Mesendoderm (in vitro differentiated cells): ENCODE measurements around the gene JUNB.

Experiments
- DNase-seq: peaks from one replicate; pipeline ENCODE4 v3.0.0; 2013
- H2AK5ac ChIP-seq: 2 replicates; pipeline ENCODE4 v1.6.1; 2013; ENCODE audit warnings: low read length, inconsistent platforms
- H2BK120ac ChIP-seq: 2 replicates; pipeline ENCODE4 v1.6.1; 2013; ENCODE audit warnings: low read depth, mild to moderate bottlenecking, low read length, moderate library complexity, mixed read lengths
- H2BK15ac ChIP-seq: replicated peaks from 2 replicates; pipeline ENCODE4 v1.6.1; 2013; ENCODE audit warnings: low read depth, mild to moderate bottlenecking, moderate library complexity
- H2BK5ac ChIP-seq: 2 replicates; pipeline ENCODE4 v1.6.1; 2013; ENCODE audit warnings: low read length, inconsistent platforms
- H3K18ac ChIP-seq: 2 replicates; pipeline ENCODE4 v1.6.1; 2013; ENCODE audit warnings: mild to moderate bottlenecking, low read length, mixed read lengths
- H3K23ac ChIP-seq: one replicate; pipeline ENCODE4 v1.6.1; 2013; ENCODE audit warnings: low read length
- H3K27ac ChIP-seq: 2 replicates; pipeline ENCODE4 v1.5.1; 2013; ENCODE audit warnings: low read depth, mild to moderate bottlenecking, inconsistent platforms, low read length, moderate library complexity
- H3K27me3 ChIP-seq: 2 replicates; pipeline ENCODE4 v1.6.1; 2013; ENCODE audit warnings: low read length, control low read depth, mild to moderate bottlenecking, inconsistent platforms; ENCODE audit not compliant: insufficient read depth, poor library complexity
- H3K36me3 ChIP-seq: 2 replicates; pipeline ENCODE4 v1.6.1; 2013; ENCODE audit warnings: low read length, inconsistent platforms; ENCODE audit not compliant: control insufficient read depth, insufficient read depth
- H3K4ac ChIP-seq: one replicate; pipeline ENCODE4 v1.6.1; 2013; ENCODE audit warnings: low read depth, mild to moderate bottlenecking, low read length, moderate library complexity
- H3K4me1 ChIP-seq: 2 replicates; pipeline ENCODE4 v1.6.1; 2013; ENCODE audit warnings: low read depth, low read length, inconsistent platforms; ENCODE audit not compliant: control insufficient read depth
- H3K4me2 ChIP-seq: 2 replicates; pipeline ENCODE4 v1.6.1; 2013; ENCODE audit warnings: low read length
- H3K4me3 ChIP-seq: 2 replicates; pipeline ENCODE4 v1.5.1; 2013; ENCODE audit warnings: mild to moderate bottlenecking, low read length
- H3K56ac ChIP-seq: one replicate; pipeline ENCODE4 v1.6.1; 2013; ENCODE audit warnings: low read length
- H3K79me1 ChIP-seq: 2 replicates; pipeline ENCODE4 v1.6.1; 2013; ENCODE audit warnings: low read length, inconsistent platforms
- H3K79me2 ChIP-seq: 2 replicates; pipeline ENCODE4 v1.6.1; 2013; ENCODE audit warnings: mild to moderate bottlenecking, low read length; ENCODE audit not compliant: control insufficient read depth, insufficient read depth
- H3K9ac ChIP-seq: 2 replicates; pipeline ENCODE4 v1.6.1; 2013; ENCODE audit warnings: low read length, inconsistent platforms
- H4K5ac ChIP-seq: one replicate; pipeline ENCODE4 v1.6.1; 2013; ENCODE audit warnings: low read length
- H4K8ac ChIP-seq: one replicate; pipeline ENCODE4 v1.6.1; 2013; ENCODE audit warnings: low read depth, mild to moderate bottlenecking, control low read depth, low read length, moderate library complexity
- WGBS: extraction: QIAGEN DNeasy Blood & Tissue Kit; methylation state at CpG from one replicate; pipeline ENCODE4 v1.1.7; 2013; ENCODE audit warnings: low lambda C conversion rate, missing lambda C conversion rate; ENCODE audit not compliant: insufficient coverage; ENCODE audit errors: extremely low coverage; 5-methylcytosine and 5-hydroxymethylcytosine counted together

Gene JUNB

DNA sequence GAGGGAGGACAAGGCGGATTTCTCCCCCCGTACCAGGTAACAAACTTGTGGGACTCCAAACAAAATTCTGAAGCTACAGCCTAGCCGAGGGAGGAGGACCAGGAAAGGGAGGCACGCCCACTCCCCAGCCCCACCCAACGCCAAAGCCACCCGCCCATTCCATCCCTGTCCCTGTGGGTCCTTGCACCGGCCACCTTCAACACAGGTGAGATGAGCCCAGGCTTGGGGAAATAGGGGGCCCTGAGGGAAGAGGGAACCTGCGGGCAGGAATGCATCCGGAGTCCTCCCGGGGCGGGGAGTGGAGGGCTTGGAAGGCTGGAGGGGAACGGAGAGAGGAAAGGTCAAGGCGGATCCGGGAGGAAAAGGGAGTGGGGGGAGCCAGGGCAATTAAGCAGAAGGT is 39.7 kb upstream of the JUNB start, which contains the start of gene BEST2:
Gene BEST2 (plus strand): TSS at position 157 of the 400 bp plus-strand sequence. CDS start 802 bp downstream, outside the sequence.
- no peak within 1 kb of the TSS for H3K4ac ChIP-seq
- no peak within 1 kb of the TSS for H3K4me3 ChIP-seq
- H2AK5ac ChIP-seq, result no peak within 1 kb of the TSS
- no peaks in the 10 kb centered on the region for H3K79me2 ChIP-seq
- no peak within 1 kb of the TSS for H2BK5ac ChIP-seq
- peak within 1 kb of the TSS; percentile 2 for H3K4me2 ChIP-seq
- no peak for DNase-seq
- peak within 1 kb of the TSS; percentile 90 for H3K23ac ChIP-seq
- no peak within 1 kb of the TSS for H2BK120ac ChIP-seq
- WGBS, result no CpG with 5 or more reads among the region's 14 CpGs
- H3K56ac ChIP-seq, result peak within 1 kb of the TSS; percentile 37
- H3K79me1 ChIP-seq, result no peaks in the 10 kb centered on the region
- H2BK15ac ChIP-seq, result no peak within 1 kb of the TSS
- no peak within 1 kb of the TSS for H3K27ac ChIP-seq
- H4K5ac ChIP-seq, result no peak within 1 kb of the TSS
- no peak within 1 kb of the TSS for H3K18ac ChIP-seq
- H3K27me3 ChIP-seq, result no peaks in the 10 kb centered on the region
- peaks cover 5% of the 10 kb centered on the region for H3K36me3 ChIP-seq
- no peak within 1 kb of the TSS for H4K8ac ChIP-seq
- H3K9ac ChIP-seq, result peak within 1 kb of the TSS; percentile 13
- no peaks in the 10 kb centered on the region for H3K4me1 ChIP-seq

DNA sequence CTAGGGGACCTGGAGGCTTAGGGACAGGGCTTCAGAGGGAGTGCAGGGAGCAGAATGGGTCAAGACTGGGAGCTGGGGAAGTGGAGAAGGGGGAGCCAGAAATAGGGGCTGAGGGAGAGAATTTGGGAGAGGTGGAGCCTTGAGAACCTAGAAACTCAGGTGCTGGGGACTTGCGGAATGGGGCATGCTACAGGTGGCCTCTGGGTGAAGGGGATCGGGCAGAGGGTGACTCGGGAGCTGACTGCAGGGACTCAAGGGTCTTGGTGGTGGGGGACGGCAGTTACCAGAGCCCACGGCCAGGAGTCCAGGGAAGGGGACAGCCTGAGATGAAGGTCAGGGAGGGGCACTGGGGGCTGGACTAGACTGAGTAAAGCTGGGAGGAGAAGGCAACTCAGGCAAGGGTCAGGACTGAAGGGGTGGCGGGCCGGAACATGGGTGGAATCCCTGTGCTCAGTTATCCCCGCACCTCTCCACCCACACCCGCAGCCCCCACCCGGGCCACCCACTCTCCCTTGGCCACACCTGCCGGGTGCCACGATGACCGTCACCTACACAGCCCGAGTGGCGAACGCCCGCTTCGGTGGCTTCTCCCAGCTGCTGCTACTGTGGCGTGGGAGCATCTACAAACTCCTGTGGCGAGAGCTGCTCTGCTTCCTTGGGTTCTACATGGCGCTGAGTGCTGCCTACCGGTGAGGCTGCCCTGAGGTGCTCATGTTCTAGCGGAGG is 39.1 kb upstream of the JUNB start:
- no peak overlapping the region for H3K27ac ChIP-seq
- H2BK120ac ChIP-seq, result no peak overlapping the region
- no peak overlapping the region for H3K4ac ChIP-seq
- H3K23ac ChIP-seq, result no peak overlapping the region
- no peak overlapping the region for H3K4me2 ChIP-seq
- H3K4me1 ChIP-seq, result no peaks in the 10 kb centered on the region
- H4K8ac ChIP-seq, result no peak overlapping the region
- H2BK5ac ChIP-seq, result no peak overlapping the region
- no peak overlapping the region for H4K5ac ChIP-seq
- H3K79me2 ChIP-seq, result no peaks in the 10 kb centered on the region
- no peaks in the 10 kb centered on the region for H3K27me3 ChIP-seq
- no peak overlapping the region for H3K9ac ChIP-seq
- H2AK5ac ChIP-seq, result no peak overlapping the region
- H3K79me1 ChIP-seq, result no peaks in the 10 kb centered on the region
- WGBS, result no CpG with 5 or more reads among the region's 23 CpGs
- H2BK15ac ChIP-seq, result no peak overlapping the region
- peak overlapping the region; percentile 17 for H3K56ac ChIP-seq
- peaks cover 5% of the 10 kb centered on the region for H3K36me3 ChIP-seq
- DNase-seq, result no peak
- no peak overlapping the region for H3K4me3 ChIP-seq
- H3K18ac ChIP-seq, result no peak overlapping the region

DNA sequence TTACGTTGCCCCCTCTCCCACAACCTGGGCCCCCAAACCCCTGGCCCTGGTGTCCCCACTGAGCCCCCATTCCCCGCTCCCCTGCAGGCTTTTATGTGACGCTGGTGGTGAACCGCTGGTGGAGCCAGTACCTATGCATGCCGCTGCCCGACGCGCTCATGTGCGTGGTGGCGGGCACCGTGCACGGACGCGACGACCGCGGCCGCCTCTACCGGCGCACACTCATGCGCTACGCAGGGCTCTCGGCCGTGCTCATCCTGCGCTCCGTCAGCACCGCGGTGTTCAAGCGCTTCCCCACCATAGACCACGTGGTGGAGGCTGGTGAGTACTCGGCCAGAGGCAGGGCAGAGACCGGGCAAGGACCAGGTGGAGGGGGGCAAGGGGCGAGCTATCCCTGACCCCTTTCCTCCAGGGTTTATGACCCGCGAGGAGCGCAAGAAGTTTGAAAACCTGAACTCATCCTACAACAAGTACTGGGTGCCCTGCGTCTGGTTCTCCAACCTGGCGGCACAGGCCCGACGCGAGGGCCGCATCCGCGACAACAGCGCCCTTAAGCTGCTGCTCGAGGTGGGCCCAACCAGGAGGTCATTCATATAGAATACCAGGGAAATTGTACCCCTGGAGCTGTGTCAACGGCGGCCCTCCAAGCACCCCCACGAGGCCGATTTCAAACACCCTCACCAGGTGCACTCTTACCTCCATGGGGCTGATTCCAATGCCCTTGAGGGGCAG is 36.7 kb upstream of the JUNB start:
- H3K27me3 ChIP-seq, result no peaks in the 10 kb centered on the region
- no peak overlapping the region for H2BK120ac ChIP-seq

DNA sequence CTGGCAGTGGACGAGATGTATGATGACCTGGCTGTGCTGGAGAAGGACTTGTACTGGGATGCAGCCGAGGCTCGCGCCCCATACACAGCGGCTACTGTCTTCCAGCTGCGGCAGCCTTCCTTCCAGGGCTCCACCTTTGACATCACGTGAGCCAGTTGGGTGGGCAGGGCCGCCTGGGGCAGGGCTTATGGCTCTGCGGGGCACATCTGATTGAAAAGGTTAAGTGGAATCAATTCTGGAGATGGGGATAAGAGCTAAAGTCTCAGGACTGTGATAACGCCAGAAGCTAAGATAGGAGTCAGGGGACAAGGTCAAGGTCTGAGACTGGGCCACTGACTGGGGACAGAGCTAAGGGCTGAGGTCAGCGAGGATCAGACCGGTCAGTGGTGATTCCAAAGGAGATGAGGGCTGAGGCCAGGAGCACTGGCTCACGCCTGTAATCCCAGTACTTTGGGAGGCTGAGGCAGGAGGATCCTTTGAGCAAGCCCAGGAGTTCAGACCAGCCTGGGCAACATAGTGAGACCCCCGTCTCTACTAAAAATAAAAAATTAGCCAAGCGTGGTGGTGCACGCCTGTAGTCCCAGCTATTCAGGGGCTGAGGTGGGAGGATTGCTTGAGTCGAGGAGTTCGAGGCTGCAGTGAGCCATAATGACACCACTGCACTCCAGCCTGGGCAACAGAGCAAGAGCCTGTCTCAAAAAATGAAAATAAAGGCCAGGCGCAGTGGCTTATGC is 35.0 kb upstream of the JUNB start:
- no peak for DNase-seq
- Histone ChIP-seq H4K8ac (no peak overlapping the region), H3K79me2 (no peaks in the 10 kb centered on the region), H4K5ac (no peak overlapping the region), H2AK5ac (no peak overlapping the region), H3K27me3 (no peaks in the 10 kb centered on the region), H3K4ac (no peak overlapping the region), H2BK15ac (no peak overlapping the region), H3K9ac (no peak overlapping the region), H3K27ac (no peak overlapping the region), H3K79me1 (no peaks in the 10 kb centered on the region), H3K18ac (no peak overlapping the region), H2BK120ac (no peak overlapping the region), H3K23ac (no peak overlapping the region), H3K4me3 (no peak overlapping the region), H2BK5ac (no peak overlapping the region), H3K56ac (no peak overlapping the region), H3K36me3 (no peaks in the 10 kb centered on the region), H3K4me1 (no peaks in the 10 kb centered on the region), H3K4me2 (no peak overlapping the region)
- WGBS, result no CpG with 5 or more reads among the region's 19 CpGs

More for the DNA sequence above, 36.7 kb upstream of the JUNB start:
- WGBS, result no CpG with 5 or more reads among the region's 50 CpGs
- Histone ChIP-seq H2AK5ac (no peak overlapping the region), H3K18ac (no peak overlapping the region), H3K23ac (no peak overlapping the region), H3K4me3 (no peak overlapping the region), H3K4ac (no peak overlapping the region), H3K36me3 (no peaks in the 10 kb centered on the region), H2BK5ac (no peak overlapping the region), H3K79me1 (no peaks in the 10 kb centered on the region), H3K4me1 (no peaks in the 10 kb centered on the region), H4K5ac (no peak overlapping the region), H3K27ac (no peak overlapping the region), H2BK15ac (no peak overlapping the region), H3K4me2 (no peak overlapping the region), H3K56ac (no peak overlapping the region), H3K9ac (no peak overlapping the region), H4K8ac (no peak overlapping the region), H3K79me2 (no peaks in the 10 kb centered on the region)
- DNase-seq, result no peak

DNA sequence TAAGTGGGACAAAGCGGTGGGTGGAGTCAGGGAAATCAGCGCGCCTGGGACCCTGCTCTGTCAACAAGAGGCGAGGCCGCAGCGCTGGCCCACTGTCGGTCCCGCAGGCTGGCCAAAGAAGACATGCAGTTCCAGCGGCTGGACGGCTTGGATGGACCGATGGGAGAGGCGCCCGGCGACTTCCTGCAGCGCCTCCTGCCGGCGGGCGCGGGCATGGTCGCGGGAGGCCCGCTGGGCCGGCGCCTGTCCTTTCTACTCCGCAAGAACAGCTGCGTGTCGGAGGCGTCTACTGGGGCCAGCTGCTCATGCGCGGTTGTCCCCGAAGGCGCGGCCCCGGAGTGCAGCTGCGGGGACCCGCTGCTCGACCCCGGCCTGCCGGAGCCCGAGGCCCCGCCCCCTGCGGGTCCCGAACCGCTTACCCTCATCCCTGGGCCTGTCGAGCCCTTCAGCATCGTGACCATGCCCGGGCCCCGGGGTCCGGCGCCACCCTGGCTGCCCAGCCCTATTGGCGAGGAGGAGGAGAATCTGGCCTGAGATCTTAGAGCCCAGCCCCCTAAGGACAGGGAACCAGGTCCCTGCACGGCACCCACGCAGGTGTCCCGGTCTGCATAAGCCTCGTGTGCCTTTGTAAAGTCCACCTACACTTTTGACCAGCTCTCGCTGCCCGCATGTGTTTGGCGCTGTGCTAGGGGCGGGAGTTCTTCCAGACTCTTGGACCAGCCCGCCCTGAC is 33.6 kb upstream of the JUNB start:
- peak overlapping the region; percentile 36 for H3K9ac ChIP-seq
- no peak overlapping the region for H2BK120ac ChIP-seq
- H3K79me1 ChIP-seq, result no peaks in the 10 kb centered on the region
- H3K56ac ChIP-seq, result peak overlapping the region; percentile 68
- no peak overlapping the region for H3K4me3 ChIP-seq
- no peaks in the 10 kb centered on the region for H3K27me3 ChIP-seq
- H3K18ac ChIP-seq, result no peak overlapping the region
- H3K36me3 ChIP-seq, result no peaks in the 10 kb centered on the region
- no peaks in the 10 kb centered on the region for H3K4me1 ChIP-seq
- no peak overlapping the region for H4K5ac ChIP-seq
- no peaks in the 10 kb centered on the region for H3K79me2 ChIP-seq
- H2AK5ac ChIP-seq, result no peak overlapping the region
- no peak overlapping the region for H3K4ac ChIP-seq
- H4K8ac ChIP-seq, result no peak overlapping the region
- no peak overlapping the region for H2BK15ac ChIP-seq
- H3K4me2 ChIP-seq, result peak overlapping the region; percentile 16
- H3K27ac ChIP-seq, result no peak overlapping the region
- H2BK5ac ChIP-seq, result no peak overlapping the region
- WGBS, result no CpG with 5 or more reads among the region's 60 CpGs
- no peak overlapping the region for H3K23ac ChIP-seq
- peak; percentile 89 for DNase-seq
